ENCODE measurements around the gene TDRD1.

Gene TDRD1

DNA sequence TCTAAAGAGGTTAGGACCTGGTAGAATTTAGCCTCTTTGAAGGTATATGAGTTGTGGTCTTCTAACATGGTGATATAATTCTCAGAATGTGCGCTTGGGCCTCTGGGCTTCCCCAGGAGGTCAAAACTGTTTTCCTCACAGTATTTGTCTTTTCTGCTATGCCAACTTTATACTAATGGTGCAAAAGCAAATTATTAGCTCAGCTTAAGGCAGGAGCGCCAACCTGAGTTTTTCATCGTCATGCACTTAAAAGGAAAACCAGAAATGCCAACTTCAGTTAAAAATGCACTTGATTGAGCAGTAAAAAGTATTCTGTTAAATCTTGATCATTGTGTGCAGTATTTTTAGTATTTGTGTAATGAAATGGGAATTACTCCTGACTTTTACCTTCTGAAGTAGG, 9.7 kb downstream of the TDRD1 start:
- no peak overlapping the region for H3K27ac Mint-ChIP-seq

GRCh38 chr10:114189700-114190099, 10.5 kb downstream of the TDRD1 start:
- CTCF ChIA-PET, result no interaction called here
- no peaks in the 10 kb centered on the region for H3K9me3 Mint-ChIP-seq
- no peaks in the 10 kb centered on the region for H3K36me3 Mint-ChIP-seq
- no peaks in the 10 kb centered on the region for H3K4me1 Mint-ChIP-seq
- DNase-seq, result no peak
- H3K4me3 Mint-ChIP-seq, result no peak overlapping the region
- peaks cover 38% of the 10 kb centered on the region for H3K27me3 Mint-ChIP-seq
- H3K27ac Mint-ChIP-seq, result no peak overlapping the region

More for the DNA sequence above, 9.7 kb downstream of the TDRD1 start:
- no peaks in the 10 kb centered on the region for H3K9me3 Mint-ChIP-seq
- H3K36me3 Mint-ChIP-seq, result no peaks in the 10 kb centered on the region
- CTCF ChIA-PET, result no interaction called here
- H3K4me1 Mint-ChIP-seq, result no peaks in the 10 kb centered on the region
- H3K27me3 Mint-ChIP-seq, result peaks cover 30% of the 10 kb centered on the region
- no peak overlapping the region for H3K4me3 Mint-ChIP-seq
- DNase-seq, result no peak

DNA sequence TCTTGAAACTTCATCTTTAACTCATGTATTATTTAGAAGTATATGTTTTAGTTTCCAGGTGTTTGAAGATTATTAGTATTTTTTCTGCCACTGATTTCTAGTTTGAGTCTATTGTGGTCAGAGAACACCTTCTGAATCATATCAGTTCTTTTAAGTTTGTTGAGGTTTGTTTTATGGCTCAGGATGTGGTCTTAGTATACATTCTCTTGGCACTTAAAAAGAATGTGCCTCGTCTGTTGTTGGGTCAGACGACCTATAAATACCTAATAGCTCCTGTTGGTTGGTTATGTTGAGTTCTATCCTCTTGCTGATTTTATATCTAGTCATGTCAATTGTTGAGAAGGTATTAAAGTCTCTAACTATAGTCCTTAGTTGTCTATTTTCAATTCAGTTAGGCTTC, 15.9 kb downstream of the TDRD1 start:
- Mint-ChIP-seq H3K4me3 (no peak overlapping the region), H3K27ac (no peak overlapping the region), H3K27me3 (peaks cover 54% of the 10 kb centered on the region), H3K9me3 (no peaks in the 10 kb centered on the region), H3K4me1 (peaks cover 11% of the 10 kb centered on the region), H3K36me3 (no peaks in the 10 kb centered on the region)
- CTCF ChIA-PET, result no interaction called here
- DNase-seq, result no peak

- Mint-ChIP-seq H3K9me3 (no peaks in the 10 kb centered on the region), H3K4me3 (no peak overlapping the region), H3K27me3 (peaks cover 48% of the 10 kb centered on the region), H3K4me1 (peaks cover 11% of the 10 kb centered on the region), H3K27ac (no peak overlapping the region), H3K36me3 (no peaks in the 10 kb centered on the region)
- CTCF ChIA-PET, result no interaction called here
- no peak for DNase-seq
Measured at GRCh38 chr10:114199239-114199638, 20.1 kb downstream of the TDRD1 start.

DNA sequence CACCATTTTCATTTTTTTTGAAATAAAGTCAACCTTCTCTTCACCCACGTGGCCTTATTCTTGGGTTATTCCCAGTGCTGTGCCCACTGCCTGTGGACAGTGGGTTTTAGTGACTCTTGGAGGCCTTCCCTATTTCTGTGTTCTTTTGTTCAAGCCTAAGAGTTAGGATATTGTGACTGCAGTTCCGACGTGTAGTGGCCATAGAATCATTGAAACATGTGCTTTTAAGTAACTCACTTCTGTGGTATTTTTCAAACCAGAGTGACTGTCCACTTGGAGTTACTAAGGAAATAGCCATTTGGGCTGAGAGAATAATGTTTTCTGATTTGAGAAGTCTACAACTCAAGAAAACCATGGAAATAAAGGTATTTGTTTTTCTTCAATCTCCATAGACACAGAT, 23.7 kb downstream of the TDRD1 start:
- Mint-ChIP-seq H3K27me3 (peaks cover 24% of the 10 kb centered on the region), H3K36me3 (no peaks in the 10 kb centered on the region), H3K27ac (no peak overlapping the region), H3K4me3 (no peak overlapping the region), H3K4me1 (no peaks in the 10 kb centered on the region), H3K9me3 (no peaks in the 10 kb centered on the region)
- CTCF ChIA-PET, result interaction anchor here (0.5 to 0.7 kb wide), 3 partner anchors 11 to 118 kb away, joined by 3 read pairs; no protein-coding TSS in a partner anchor
- no peak for DNase-seq

DNA sequence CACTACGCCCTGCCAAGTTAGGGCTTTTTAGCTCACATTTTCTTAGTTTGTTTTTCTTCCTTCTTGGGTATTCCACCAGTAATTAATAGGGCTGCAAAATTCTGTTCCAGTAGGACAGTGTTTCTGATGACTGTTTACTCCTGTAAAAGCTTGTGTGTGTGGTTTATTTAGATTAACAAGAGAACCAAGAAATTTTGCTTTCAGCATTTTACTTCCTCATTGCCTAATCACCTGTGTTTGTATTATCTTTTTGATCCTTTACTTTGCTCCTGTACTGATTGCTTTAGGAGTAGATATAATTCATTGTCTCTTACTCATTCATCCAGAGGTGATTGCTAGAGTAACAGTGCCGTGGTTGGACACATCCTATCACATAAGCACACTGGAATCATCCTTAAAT, 27.7 kb downstream of the TDRD1 start:
- H3K9me3 Mint-ChIP-seq, result no peaks in the 10 kb centered on the region
- H3K36me3 Mint-ChIP-seq, result no peaks in the 10 kb centered on the region
- H3K27ac Mint-ChIP-seq, result no peak overlapping the region
- no peaks in the 10 kb centered on the region for H3K4me1 Mint-ChIP-seq
- DNase-seq, result no peak
- H3K4me3 Mint-ChIP-seq, result no peak overlapping the region
- CTCF ChIA-PET, result no interaction called here
- no peaks in the 10 kb centered on the region for H3K27me3 Mint-ChIP-seq

DNA sequence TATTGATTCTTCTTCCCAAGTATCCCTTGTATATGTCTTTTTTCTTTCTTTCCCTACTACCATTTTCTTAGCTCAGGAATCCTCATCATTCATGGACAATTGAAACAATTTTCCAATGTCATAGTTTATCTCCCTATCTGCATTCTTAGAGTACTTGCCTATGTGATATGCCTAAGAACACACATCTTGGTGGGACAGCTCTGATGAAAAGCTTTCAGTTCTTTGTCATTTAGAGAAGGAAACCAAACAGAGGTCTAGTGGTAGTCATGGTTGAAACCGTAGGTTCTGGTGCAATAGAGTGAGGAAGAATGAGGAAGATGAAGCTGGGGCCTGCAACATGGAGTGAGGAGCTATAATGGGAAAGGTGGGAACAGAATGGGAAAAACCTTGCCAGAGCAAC, 28.2 kb downstream of the TDRD1 start:
- CTCF ChIA-PET, result no interaction called here
- H3K36me3 Mint-ChIP-seq, result no peaks in the 10 kb centered on the region
- no peaks in the 10 kb centered on the region for H3K4me1 Mint-ChIP-seq
- H3K27me3 Mint-ChIP-seq, result no peaks in the 10 kb centered on the region
- H3K4me3 Mint-ChIP-seq, result no peak overlapping the region
- no peak overlapping the region for H3K27ac Mint-ChIP-seq
- no peak for DNase-seq
- no peaks in the 10 kb centered on the region for H3K9me3 Mint-ChIP-seq

DNA sequence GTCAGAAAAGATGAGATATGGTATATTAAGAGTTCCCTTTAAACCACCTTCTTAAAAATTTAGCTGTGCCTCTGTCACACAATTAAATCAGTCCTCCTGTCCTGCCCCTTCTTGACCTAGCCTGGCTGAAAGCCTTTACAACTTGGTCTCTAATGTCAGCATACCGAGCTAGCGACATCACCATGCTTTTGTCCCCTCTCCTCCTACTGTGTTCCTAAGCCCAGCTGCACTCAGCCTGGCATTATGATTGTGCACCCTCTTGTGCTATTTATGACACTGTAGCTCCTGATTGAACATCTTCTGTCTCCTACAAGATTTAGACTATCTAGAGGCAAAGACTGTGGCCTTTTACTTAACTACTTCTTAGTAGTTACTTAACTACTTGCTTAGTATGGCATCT, 29.2 kb downstream of the TDRD1 start:
- Mint-ChIP-seq H3K4me1 (no peaks in the 10 kb centered on the region), H3K36me3 (no peaks in the 10 kb centered on the region), H3K4me3 (no peak overlapping the region), H3K27ac (no peak overlapping the region), H3K9me3 (no peaks in the 10 kb centered on the region), H3K27me3 (no peaks in the 10 kb centered on the region)
- CTCF ChIA-PET, result interaction anchor here (0.6 kb wide), 1 partner anchor 31 kb away, joined by 3 read pairs; no protein-coding TSS in a partner anchor
- DNase-seq, result no peak

- Mint-ChIP-seq H3K4me1 (no peaks in the 10 kb centered on the region), H3K27ac (no peak overlapping the region), H3K27me3 (peaks cover 6% of the 10 kb centered on the region), H3K9me3 (no peaks in the 10 kb centered on the region), H3K4me3 (no peak overlapping the region), H3K36me3 (no peaks in the 10 kb centered on the region)
- CTCF ChIA-PET, result no interaction called here
- DNase-seq, result no peak
Measured at GRCh38 chr10:114212153-114212552, 33.0 kb downstream of the TDRD1 start.

DNA sequence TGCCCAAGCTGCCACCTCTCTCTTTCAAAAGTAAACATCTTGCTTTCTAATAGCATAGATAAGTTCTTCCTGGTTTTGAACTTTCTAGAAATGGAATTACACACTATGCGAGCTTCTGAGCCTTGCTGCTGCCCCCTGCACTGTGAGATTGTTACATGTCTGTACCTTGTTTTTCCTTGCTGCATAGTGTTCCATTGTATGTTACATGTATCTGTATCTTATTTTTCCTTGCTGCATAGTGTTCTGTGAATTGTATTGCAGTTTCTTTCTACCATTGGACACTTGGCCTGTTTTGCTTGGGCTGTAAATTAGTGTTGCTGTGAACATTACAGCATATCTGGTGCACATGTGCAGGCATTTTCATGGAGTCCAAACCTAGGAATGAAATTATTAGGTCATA, 35.9 kb downstream of the TDRD1 start:
- Mint-ChIP-seq H3K9me3 (no peaks in the 10 kb centered on the region), H3K36me3 (no peaks in the 10 kb centered on the region), H3K27ac (no peak overlapping the region), H3K4me3 (no peak overlapping the region), H3K4me1 (no peaks in the 10 kb centered on the region), H3K27me3 (peaks cover 10% of the 10 kb centered on the region)
- no peak for DNase-seq
- CTCF ChIA-PET, result no interaction called here

DNA sequence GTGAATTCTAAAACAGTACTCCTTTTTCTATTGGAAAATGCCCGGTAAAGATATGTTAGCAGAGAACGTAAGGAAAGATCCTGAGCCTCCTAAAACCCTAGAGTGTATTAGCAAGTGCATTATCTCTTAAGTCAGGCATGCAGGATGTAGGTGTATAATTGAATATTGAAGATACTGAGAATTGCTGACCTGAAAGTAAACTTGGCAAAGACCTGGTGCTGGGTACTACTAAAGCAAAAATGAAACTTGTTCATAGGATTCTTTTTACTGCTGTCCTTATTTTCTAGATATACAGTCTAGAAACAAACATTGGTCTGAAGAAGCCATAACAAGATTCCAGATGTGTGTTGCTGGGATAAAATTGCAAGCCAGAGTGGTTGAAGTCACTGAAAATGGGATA, 41.1 kb downstream of the TDRD1 start:
- H3K27ac Mint-ChIP-seq, result no peak overlapping the region
- H3K4me1 Mint-ChIP-seq, result no peaks in the 10 kb centered on the region
- H3K4me3 Mint-ChIP-seq, result no peak overlapping the region
- no peaks in the 10 kb centered on the region for H3K36me3 Mint-ChIP-seq
- CTCF ChIA-PET, result no interaction called here
- DNase-seq, result no peak
- no peaks in the 10 kb centered on the region for H3K9me3 Mint-ChIP-seq
- peaks cover 16% of the 10 kb centered on the region for H3K27me3 Mint-ChIP-seq

- Mint-ChIP-seq H3K27me3 (peaks cover 19% of the 10 kb centered on the region), H3K27ac (no peak overlapping the region), H3K4me1 (no peaks in the 10 kb centered on the region), H3K9me3 (no peaks in the 10 kb centered on the region), H3K36me3 (no peaks in the 10 kb centered on the region), H3K4me3 (no peak overlapping the region)
- no peak for DNase-seq
- CTCF ChIA-PET, result no interaction called here
Measured at GRCh38 chr10:114221235-114221634, 42.1 kb downstream of the TDRD1 start.

- H3K27me3 Mint-ChIP-seq, result peaks cover 18% of the 10 kb centered on the region
- no peaks in the 10 kb centered on the region for H3K4me1 Mint-ChIP-seq
- no peak overlapping the region for H3K4me3 Mint-ChIP-seq
- DNase-seq, result no peak
- H3K36me3 Mint-ChIP-seq, result no peaks in the 10 kb centered on the region
- no peak overlapping the region for H3K27ac Mint-ChIP-seq
- CTCF ChIA-PET, result interaction anchor here (1.8 kb wide), 1 partner anchor 81 kb away, joined by 5 read pairs; no protein-coding TSS in a partner anchor
- no peaks in the 10 kb centered on the region for H3K9me3 Mint-ChIP-seq
Measured at GRCh38 chr10:114223066-114223465, 43.9 kb downstream of the TDRD1 start.

DNA sequence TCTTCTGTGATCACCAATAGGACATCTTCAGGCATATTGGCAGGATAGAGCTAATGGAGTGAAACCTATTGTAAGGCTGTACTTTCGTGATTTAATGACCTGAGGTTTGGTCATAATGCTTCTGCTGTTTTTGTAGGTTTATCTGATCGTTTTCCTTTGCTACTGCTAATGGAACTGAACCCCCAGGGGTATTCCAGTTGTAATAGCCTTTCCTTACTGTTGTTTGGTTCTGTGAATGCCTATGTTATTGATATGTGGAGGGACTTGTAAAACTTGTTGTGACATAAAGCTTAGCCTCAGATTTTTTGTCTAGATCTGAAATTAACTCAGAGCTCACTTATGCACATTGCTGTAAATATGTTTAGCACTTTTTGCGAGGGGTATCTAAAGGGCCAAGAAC, 49.0 kb downstream of the TDRD1 start:
- Mint-ChIP-seq H3K4me3 (no peak overlapping the region), H3K27me3 (peaks cover 13% of the 10 kb centered on the region), H3K36me3 (no peaks in the 10 kb centered on the region), H3K9me3 (no peaks in the 10 kb centered on the region), H3K27ac (no peak overlapping the region), H3K4me1 (no peaks in the 10 kb centered on the region)
- CTCF ChIA-PET, result no interaction called here
- no peak for DNase-seq

DNA sequence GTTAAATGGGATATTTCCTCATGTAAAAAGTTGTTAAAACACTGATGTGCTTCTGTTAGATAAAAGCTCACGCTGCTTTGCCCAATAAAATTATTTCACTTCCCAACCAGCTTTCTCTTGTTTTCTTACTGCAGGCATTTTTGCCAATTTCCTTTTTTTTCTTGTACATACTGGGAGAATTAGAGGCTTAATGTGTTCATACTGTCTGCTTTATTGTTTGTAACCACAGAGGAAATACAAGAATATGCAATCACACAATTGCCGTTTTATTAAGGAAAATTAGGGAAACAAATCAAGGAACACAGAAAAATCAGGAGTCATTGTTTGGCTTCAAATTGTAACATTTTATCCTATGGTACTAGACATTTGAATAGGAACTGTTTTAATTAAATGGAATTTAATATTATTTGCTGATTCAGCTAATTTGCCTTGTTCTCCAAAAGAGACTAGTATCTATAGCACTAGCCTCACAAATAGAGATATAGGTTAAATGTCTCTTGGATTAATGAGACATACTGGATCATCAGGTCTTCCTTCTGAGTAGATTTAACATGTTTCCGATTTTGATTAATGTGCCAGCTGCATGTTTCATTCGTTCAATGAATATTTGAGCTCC, 53.5 kb downstream of the TDRD1 start:
- H3K9me3 Mint-ChIP-seq, result no peaks in the 10 kb centered on the region
- no peaks in the 10 kb centered on the region for H3K4me1 Mint-ChIP-seq
- no peak overlapping the region for H3K27ac Mint-ChIP-seq
- peaks cover 37% of the 10 kb centered on the region for H3K27me3 Mint-ChIP-seq
- CTCF ChIA-PET, result no interaction called here
- no peaks in the 10 kb centered on the region for H3K36me3 Mint-ChIP-seq
- DNase-seq, result no peak
- no peak overlapping the region for H3K4me3 Mint-ChIP-seq

- CTCF ChIA-PET, result no interaction called here
- no peak overlapping the region for H3K4me3 Mint-ChIP-seq
- no peaks in the 10 kb centered on the region for H3K4me1 Mint-ChIP-seq
- no peak for DNase-seq
- no peak overlapping the region for H3K27ac Mint-ChIP-seq
- peaks cover 44% of the 10 kb centered on the region for H3K27me3 Mint-ChIP-seq
- no peaks in the 10 kb centered on the region for H3K9me3 Mint-ChIP-seq
- H3K36me3 Mint-ChIP-seq, result no peaks in the 10 kb centered on the region
Measured at GRCh38 chr10:114233482-114233881, 54.3 kb downstream of the TDRD1 start.
